MCF 10A (cell line): ENCODE measurements around the gene MYCT1. TPM values are rescaled to one million over a fixed set of nuclear protein-coding genes. Genes with fewer than 3 reads are reported as not detected.

ENCODE experiments used
- BruUV-seq: library from RNA; stranded (reverse); fragments of 400-500 nt; replicated peaks from 2 replicates; lab custom pipeline; 2021; lab: Mats Ljungman, UMichigan
- CTCF ChIA-PET: fragments of 300-600 bp; sonication (Branson Sonifier 250); formaldehyde crosslinking; extraction: SDS; loops from one replicate; lab custom pipeline; 2021; ENCODE audit warnings: antibody characterized with exemption, inconsistent platforms; lab: Yijun Ruan, JAX
- POLR2A ChIA-PET: fragments of 300-600, 350-650 bp; sonication (Branson Sonifier 250); formaldehyde crosslinking; extraction: SDS; loops from one replicate; lab custom pipeline; 2020; ENCODE audit warnings: antibody characterized with exemption, inconsistent platforms; lab: Yijun Ruan, JAX
- DNase-seq: peaks from one replicate; pipeline ENCODE4 v3.0.0-alpha.2; 2018; ENCODE audit not compliant: unreplicated experiment
- H3K27ac Mint-ChIP-seq: one replicate; pipeline ENCODE4 v1.8.0; 2022; ENCODE audit warnings: mild to moderate bottlenecking, low read depth, mixed read lengths; ENCODE audit not compliant: unreplicated experiment
- H3K27me3 Mint-ChIP-seq: one replicate; pipeline ENCODE4 v1.8.0; 2022; ENCODE audit warnings: mixed read lengths; ENCODE audit not compliant: insufficient read depth, unreplicated experiment
- H3K36me3 Mint-ChIP-seq: one replicate; pipeline ENCODE4 v1.8.0; 2022; ENCODE audit warnings: mild to moderate bottlenecking, moderate library complexity, mixed read lengths; ENCODE audit not compliant: insufficient read depth, unreplicated experiment
- H3K4me1 Mint-ChIP-seq: one replicate; pipeline ENCODE4 v1.8.0; 2022; ENCODE audit warnings: mixed read lengths; ENCODE audit not compliant: insufficient read depth, unreplicated experiment
- H3K4me3 Mint-ChIP-seq: one replicate; pipeline ENCODE4 v1.8.0; 2022; ENCODE audit warnings: mild to moderate bottlenecking, moderate library complexity, mixed read lengths; ENCODE audit not compliant: unreplicated experiment
- H3K9me3 Mint-ChIP-seq: one replicate; pipeline ENCODE4 v1.8.0; 2022; ENCODE audit warnings: mixed read lengths; ENCODE audit not compliant: unreplicated experiment
- intact Hi-C: fragments of 100-400 bp; cut with micrococcal nuclease; formaldehyde crosslinking; loops from 2 replicates; pipeline ENCODE4 v1.14.1; 2022
- total RNA-seq: library from RNA; stranded (reverse); gene quantifications from 2 replicates; pipeline ENCODE4 v1.2.3, GENCODE V29; 2022
- TF ChIP-seq, protein P1 (sequence below): fragments of 200-600 bp; IDR thresholded peaks from one replicate; pipeline ENCODE4 v1.8.0; 2022; ENCODE audit warnings: antibody characterized with exemption, mild to moderate bottlenecking; ENCODE audit not compliant: unreplicated experiment

The MYCT1 gene
- total RNA-seq, 1 experiment from 2014 or later, result not detected

DNA sequence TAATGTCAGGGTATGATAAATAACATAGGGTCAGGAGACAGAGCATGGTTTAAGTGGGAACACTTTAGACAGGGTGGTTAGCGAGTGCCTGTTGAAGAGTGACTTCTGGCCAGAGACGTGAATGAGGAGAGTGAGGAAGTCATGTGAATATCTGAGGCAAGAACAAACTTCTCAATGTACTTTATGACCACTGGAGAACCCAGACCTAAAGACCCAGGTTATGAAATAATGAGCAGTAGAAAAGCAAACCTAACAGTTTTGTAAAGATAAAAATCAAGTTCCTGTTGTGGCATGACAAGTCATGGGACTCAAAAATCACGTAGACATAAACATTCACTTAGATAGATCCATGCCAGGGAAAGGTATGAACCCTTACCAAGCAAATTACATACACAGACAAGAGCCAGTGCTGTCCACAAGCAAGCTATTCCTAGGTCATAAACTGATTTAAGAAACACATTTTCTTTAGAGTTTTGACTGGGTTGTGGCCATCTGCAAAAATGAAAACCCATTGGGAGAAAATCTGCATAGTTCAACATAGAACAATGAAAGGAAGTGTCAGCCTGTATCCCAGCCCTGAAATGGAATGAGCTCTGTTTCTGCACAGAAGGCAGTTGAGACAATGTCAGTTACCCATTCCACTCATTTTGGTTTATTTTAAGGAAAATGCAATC lies 2.2 kb upstream of the MYCT1 start:
- ChIA-PET POLR2A (interaction anchor here (0.6 to 0.7 kb wide), 2 partner anchors 17 to 205 kb away, joined by 3 to 5 read pairs; no protein-coding TSS in a partner anchor), CTCF (no interaction called here)
- Mint-ChIP-seq H3K4me3 (no peak overlapping the region), H3K27me3 (peaks cover 15% of the 10 kb centered on the region), H3K36me3 (no peaks in the 10 kb centered on the region), H3K27ac (no peak overlapping the region), H3K9me3 (no peaks in the 10 kb centered on the region), H3K4me1 (peaks cover 6% of the 10 kb centered on the region)
- intact Hi-C loops, result no loop called here
- TF ChIP-seq, protein P1, sequence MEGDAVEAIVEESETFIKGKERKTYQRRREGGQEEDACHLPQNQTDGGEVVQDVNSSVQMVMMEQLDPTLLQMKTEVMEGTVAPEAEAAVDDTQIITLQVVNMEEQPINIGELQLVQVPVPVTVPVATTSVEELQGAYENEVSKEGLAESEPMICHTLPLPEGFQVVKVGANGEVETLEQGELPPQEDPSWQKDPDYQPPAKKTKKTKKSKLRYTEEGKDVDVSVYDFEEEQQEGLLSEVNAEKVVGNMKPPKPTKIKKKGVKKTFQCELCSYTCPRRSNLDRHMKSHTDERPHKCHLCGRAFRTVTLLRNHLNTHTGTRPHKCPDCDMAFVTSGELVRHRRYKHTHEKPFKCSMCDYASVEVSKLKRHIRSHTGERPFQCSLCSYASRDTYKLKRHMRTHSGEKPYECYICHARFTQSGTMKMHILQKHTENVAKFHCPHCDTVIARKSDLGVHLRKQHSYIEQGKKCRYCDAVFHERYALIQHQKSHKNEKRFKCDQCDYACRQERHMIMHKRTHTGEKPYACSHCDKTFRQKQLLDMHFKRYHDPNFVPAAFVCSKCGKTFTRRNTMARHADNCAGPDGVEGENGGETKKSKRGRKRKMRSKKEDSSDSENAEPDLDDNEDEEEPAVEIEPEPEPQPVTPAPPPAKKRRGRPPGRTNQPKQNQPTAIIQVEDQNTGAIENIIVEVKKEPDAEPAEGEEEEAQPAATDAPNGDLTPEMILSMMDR, result no peak
- BruUV-seq, result no TSS peak
- DNase-seq, result no peak

DNA sequence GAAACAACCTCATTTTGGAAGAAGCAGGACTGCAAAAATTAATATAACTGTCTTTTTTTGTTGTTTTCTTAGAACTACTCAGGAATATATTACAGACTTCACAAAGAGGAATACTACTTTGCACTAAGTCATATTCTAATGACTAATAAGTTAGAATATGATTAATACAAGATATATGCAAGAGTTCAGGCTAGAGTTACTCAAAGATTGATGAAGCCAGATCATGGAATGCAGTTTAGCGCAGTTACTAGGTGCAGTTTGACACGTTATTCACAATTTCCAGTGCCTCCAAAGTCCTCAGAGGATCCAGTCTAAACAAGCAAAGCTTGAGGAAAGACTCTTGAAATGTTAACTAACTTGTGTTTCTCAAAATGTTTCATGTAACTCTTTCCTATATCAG lies 1.2 kb upstream of the MYCT1 start:
- Mint-ChIP-seq H3K9me3 (no peaks in the 10 kb centered on the region), H3K36me3 (no peaks in the 10 kb centered on the region), H3K4me1 (peaks cover 6% of the 10 kb centered on the region), H3K27ac (no peak overlapping the region), H3K4me3 (no peak overlapping the region), H3K27me3 (peaks cover 25% of the 10 kb centered on the region)
- intact Hi-C loops, result no loop called here
- CTCF ChIA-PET, result no interaction called here
- POLR2A ChIA-PET, result no interaction called here
- no TSS peak for BruUV-seq
- no peak for DNase-seq
- TF ChIP-seq, protein P1, result no peak

DNA sequence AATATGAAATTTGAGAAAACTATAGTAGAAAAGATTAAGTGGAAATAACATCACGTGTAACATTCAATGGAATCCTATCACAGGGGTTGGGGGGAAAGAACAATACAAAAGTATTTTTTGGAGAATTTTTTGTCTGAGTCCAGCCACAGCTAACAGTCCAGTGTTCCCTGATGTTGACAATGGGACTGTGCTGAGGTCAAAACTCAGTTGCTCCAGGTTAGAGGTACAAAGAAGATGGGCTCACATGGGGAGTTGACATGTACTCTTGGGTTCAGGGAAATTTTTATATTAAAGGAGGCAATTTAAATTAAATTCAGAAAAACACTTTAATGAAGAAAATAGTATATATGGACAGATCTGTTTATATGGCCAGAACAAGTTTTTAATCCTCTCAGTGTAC lies 995 bp downstream of the MYCT1 start:
- TF ChIP-seq, protein P1, result no peak
- H3K4me1 Mint-ChIP-seq, result peaks cover 6% of the 10 kb centered on the region
- intact Hi-C loops, result no loop called here
- H3K9me3 Mint-ChIP-seq, result no peaks in the 10 kb centered on the region
- POLR2A ChIA-PET, result no interaction called here
- no peak overlapping the region for H3K4me3 Mint-ChIP-seq
- H3K36me3 Mint-ChIP-seq, result no peaks in the 10 kb centered on the region
- CTCF ChIA-PET, result no interaction called here
- no peak overlapping the region for H3K27ac Mint-ChIP-seq
- BruUV-seq, result no TSS peak
- H3K27me3 Mint-ChIP-seq, result peaks cover 13% of the 10 kb centered on the region
- no peak for DNase-seq

DNA sequence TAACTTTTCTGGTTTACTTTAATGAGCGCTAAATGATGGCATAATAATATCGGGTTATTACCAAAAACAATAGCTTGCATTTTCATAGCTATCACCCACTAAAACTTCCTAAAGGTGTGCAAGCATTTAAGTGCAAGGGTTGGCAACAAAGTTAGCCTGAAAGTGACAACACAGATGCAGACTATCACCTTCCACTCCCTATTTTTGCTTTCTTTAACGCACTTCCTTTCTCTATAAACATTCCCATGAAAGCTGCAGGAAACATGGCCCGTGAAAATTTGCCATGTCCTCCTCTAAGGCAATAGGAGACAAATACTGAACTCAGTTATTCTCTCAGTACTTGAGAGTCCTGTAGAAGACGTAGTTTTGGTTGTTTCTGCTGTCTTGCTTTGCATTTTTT lies 2.7 kb downstream of the MYCT1 start:
- no peak for DNase-seq
- TF ChIP-seq, protein P1, result no peak
- Mint-ChIP-seq H3K9me3 (no peaks in the 10 kb centered on the region), H3K36me3 (no peaks in the 10 kb centered on the region), H3K27me3 (peaks cover 13% of the 10 kb centered on the region), H3K27ac (no peak overlapping the region), H3K4me1 (peaks cover 1% of the 10 kb centered on the region), H3K4me3 (no peak overlapping the region)
- ChIA-PET POLR2A (no interaction called here), CTCF (interaction anchor here (0.7 to 2.5 kb wide), 3 partner anchors 15 to 126 kb away, joined by 3 to 7 read pairs (median 3); no protein-coding TSS in a partner anchor)
- BruUV-seq, result no TSS peak
- intact Hi-C loops, result no loop called here
